Ishikawa (cell line): ENCODE results near the gene AKR1E2.

ENCODE experiments used
- EP300 ChIP-seq: IDR thresholded peaks from 2 replicates; pipeline ENCODE4 v1.6.1; 2012; ENCODE audit warnings: borderline replicate concordance
- REST ChIP-seq: IDR thresholded peaks from 2 replicates; pipeline ENCODE4 v1.6.1; 2012; ENCODE audit warnings: low read depth, mild to moderate bottlenecking

- TF ChIP-seq EP300 (no peak), REST (no peak)
Observed at GRCh38 chr10:4778761-4779160, 47.2 kb upstream of the AKR1E2 start.
